ENCODE results near the gene CPXM2. TPM values are rescaled to one million over a fixed set of nuclear protein-coding genes. Genes with fewer than 3 reads are reported as not detected.

The CPXM2 gene
- total RNA-seq, 1 donor from 2014 or later: 9.7 TPM

- no peak overlapping the region for H3K4me3 ChIP-seq
- H3K27me3 ChIP-seq: peaks cover 4% of the 10 kb centered on the region
- ATAC-seq: no peak
- H3K36me3 ChIP-seq: no peaks in the 10 kb centered on the region
- no peak overlapping the region for H3K27ac ChIP-seq
- no peak for DNase-seq
- no peaks in the 10 kb centered on the region for H3K9me3 ChIP-seq
- no peaks in the 10 kb centered on the region for H3K4me1 ChIP-seq
- intact Hi-C loops (cut with DNase I): no loop called here
- no peak for TF ChIP-seq CTCF (IDR thresholded peaks at IDR 0.05)
These were observed 140.7 kb downstream of the CPXM2 start for GRCh38 chr10:123750901-123751300.

- no peaks in the 10 kb centered on the region for H3K27me3 ChIP-seq
- intact Hi-C loops (cut with DNase I): no loop called here
- no peaks in the 10 kb centered on the region for H3K36me3 ChIP-seq
- ATAC-seq: no peak
- H3K4me3 ChIP-seq: no peak overlapping the region
- H3K27ac ChIP-seq: no peak overlapping the region
- no peaks in the 10 kb centered on the region for H3K9me3 ChIP-seq
- DNase-seq: no peak
- no peaks in the 10 kb centered on the region for H3K4me1 ChIP-seq
- no peak for TF ChIP-seq CTCF (IDR thresholded peaks at IDR 0.05)
These were observed 142.9 kb downstream of the CPXM2 start for GRCh38 chr10:123748711-123749110.

- no peaks in the 10 kb centered on the region for H3K9me3 ChIP-seq
- H3K4me1 ChIP-seq: no peaks in the 10 kb centered on the region
- H3K27ac ChIP-seq: no peak overlapping the region
- intact Hi-C loops (cut with DNase I): no loop called here
- H3K27me3 ChIP-seq: no peaks in the 10 kb centered on the region
- ATAC-seq (no peak), DNase-seq (no peak)
- no peaks in the 10 kb centered on the region for H3K36me3 ChIP-seq
- H3K4me3 ChIP-seq: no peak overlapping the region
- no peak for TF ChIP-seq CTCF (IDR thresholded peaks at IDR 0.05)
These were observed 144.2 kb downstream of the CPXM2 start for GRCh38 chr10:123747426-123747825.

- no peaks in the 10 kb centered on the region for H3K9me3 ChIP-seq
- intact Hi-C loops (cut with DNase I): no loop called here
- no peak overlapping the region for H3K27ac ChIP-seq
- no peak overlapping the region for H3K4me3 ChIP-seq
- H3K27me3 ChIP-seq: no peaks in the 10 kb centered on the region
- H3K36me3 ChIP-seq: no peaks in the 10 kb centered on the region
- no peaks in the 10 kb centered on the region for H3K4me1 ChIP-seq
- ATAC-seq (no peak), DNase-seq (no peak)
- no peak for TF ChIP-seq CTCF (IDR thresholded peaks at IDR 0.05)
These were observed 144.7 kb downstream of the CPXM2 start for GRCh38 chr10:123746942-123747341.

- H3K4me3 ChIP-seq: no peak overlapping the region
- TF ChIP-seq CTCF (IDR thresholded peaks at IDR 0.05): no peak
- H3K27me3 ChIP-seq: no peaks in the 10 kb centered on the region
- H3K27ac ChIP-seq: no peak overlapping the region
- intact Hi-C loops (cut with DNase I): no loop called here
- ATAC-seq (no peak), DNase-seq (no peak)
- H3K4me1 ChIP-seq: no peaks in the 10 kb centered on the region
- no peaks in the 10 kb centered on the region for H3K36me3 ChIP-seq
- no peaks in the 10 kb centered on the region for H3K9me3 ChIP-seq
These were observed 145.1 kb downstream of the CPXM2 start for GRCh38 chr10:123746520-123746919.

GRCh38 chr10:123746061-123746460 is 145.5 kb downstream of the CPXM2 start:
- DNase-seq (no peak), ATAC-seq (no peak)
- intact Hi-C loops (cut with DNase I): no loop called here
- no peaks in the 10 kb centered on the region for H3K27me3 ChIP-seq
- no peaks in the 10 kb centered on the region for H3K9me3 ChIP-seq
- H3K4me3 ChIP-seq: no peak overlapping the region
- no peak overlapping the region for H3K27ac ChIP-seq
- H3K4me1 ChIP-seq: no peaks in the 10 kb centered on the region
- H3K36me3 ChIP-seq: no peaks in the 10 kb centered on the region
- no peak for TF ChIP-seq CTCF (IDR thresholded peaks at IDR 0.05)

Measured in upper lobe of right lung (tissue), 1 donor.